Osteocyte (in vitro differentiated cells): ENCODE measurements around the gene PMS2. TPM values are rescaled to one million over a fixed set of nuclear protein-coding genes. Genes with fewer than 3 reads are reported as not detected.
A peak's percentile ranks its signal among the peaks of the same experiment; 100 is the strongest.
"Not testable (repeated sequence)": the region's sequence is repeated elsewhere in the genome, so short reads cannot be mapped to it uniquely, and the experiment has no call there.

Source experiments
- DNase-seq: peaks from one replicate; pipeline ENCODE4 v3.0.0; 2021; ENCODE audit warnings: mixed read lengths; ENCODE audit not compliant: unreplicated experiment; ENCODE audit errors: extremely low spot score
- H3K27ac Mint-ChIP-seq: one replicate; pipeline ENCODE4 v1.8.0; 2021; ENCODE audit warnings: mild to moderate bottlenecking, mixed read lengths; ENCODE audit not compliant: unreplicated experiment
- H3K27me3 Mint-ChIP-seq: one replicate; pipeline ENCODE4 v1.8.0; 2021; ENCODE audit warnings: mixed read lengths; ENCODE audit not compliant: unreplicated experiment
- H3K36me3 Mint-ChIP-seq: one replicate; pipeline ENCODE4 v1.8.0; 2021; ENCODE audit warnings: mixed read lengths; ENCODE audit not compliant: unreplicated experiment
- H3K4me1 Mint-ChIP-seq: one replicate; pipeline ENCODE4 v1.8.0; 2021; ENCODE audit warnings: mixed read lengths; ENCODE audit not compliant: unreplicated experiment
- H3K4me3 Mint-ChIP-seq: one replicate; pipeline ENCODE4 v1.8.0; 2021; ENCODE audit warnings: mild to moderate bottlenecking, moderate library complexity, mixed read lengths; ENCODE audit not compliant: unreplicated experiment
- H3K9me3 Mint-ChIP-seq: one replicate; pipeline ENCODE4 v1.8.0; 2021; ENCODE audit warnings: mixed read lengths; ENCODE audit not compliant: unreplicated experiment
- CTCF ChIP-seq: fragments of 200-600 bp; sonication (generic); IDR thresholded peaks from 2 replicates; pipeline ENCODE4 v1.5.0; 2021; ENCODE audit warnings: antibody characterized with exemption, mild to moderate bottlenecking, moderate library complexity
- total RNA-seq: library from RNA; stranded (reverse); gene quantifications from 2 replicates; pipeline ENCODE4 v1.2.1, GENCODE V29; 2021

PMS2 gene
- total RNA-seq, 1 donor from 2014 or later, result 21.4 TPM

DNA sequence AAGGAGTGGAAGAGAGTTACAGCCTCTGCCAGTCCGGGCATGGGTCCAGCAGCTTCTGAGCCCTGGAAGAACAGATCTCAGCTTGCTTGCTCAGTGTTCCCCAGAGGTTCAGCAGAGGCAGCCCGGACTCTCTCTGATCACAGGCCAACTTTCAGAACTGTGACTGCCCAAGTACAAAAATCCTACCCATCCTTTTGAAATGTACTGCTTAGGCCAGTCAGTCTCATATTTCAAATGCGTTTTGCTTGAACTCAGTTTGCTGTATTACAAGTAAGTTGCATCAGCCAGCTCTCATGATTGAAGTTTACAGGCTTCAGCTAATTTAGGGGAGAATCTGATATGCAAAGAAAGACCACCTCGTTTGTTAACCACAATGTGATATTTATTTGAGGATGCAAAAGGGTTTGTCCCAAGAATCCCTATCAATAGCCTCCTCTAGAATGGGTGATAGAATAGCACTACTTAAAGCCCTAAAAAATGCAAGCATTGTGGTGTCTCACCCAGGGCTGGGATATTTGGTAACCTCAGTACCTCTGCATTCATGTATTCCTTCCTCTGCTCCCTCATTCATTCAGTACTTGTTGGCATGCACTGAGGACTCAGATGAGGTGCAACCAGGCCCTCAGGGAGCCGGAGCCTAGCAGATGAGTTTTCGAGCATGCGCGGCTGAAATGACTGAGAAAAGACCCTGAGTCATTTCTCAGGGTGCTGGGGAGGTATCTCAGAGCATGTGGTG, 7.2 kb upstream of the PMS2 start:
- no peaks in the 10 kb centered on the region for H3K9me3 Mint-ChIP-seq
- H3K27me3 Mint-ChIP-seq, result no peaks in the 10 kb centered on the region
- TF ChIP-seq CTCF, result no peak
- H3K4me1 Mint-ChIP-seq, result peaks cover 34% of the 10 kb centered on the region
- peaks cover 40% of the 10 kb centered on the region for H3K36me3 Mint-ChIP-seq
- peak overlapping the region; percentile 99 for H3K27ac Mint-ChIP-seq
- DNase-seq, result peak; percentile 93
- H3K4me3 Mint-ChIP-seq, result no peak overlapping the region

GRCh38 chr7:6012355-6013104, 3.7 kb upstream of the PMS2 start:
- no peak for DNase-seq
- H3K27ac Mint-ChIP-seq, result peak overlapping the region; percentile 51
- no peak for TF ChIP-seq CTCF
- H3K4me3 Mint-ChIP-seq, result no peak overlapping the region
- H3K4me1 Mint-ChIP-seq, result peaks cover 53% of the 10 kb centered on the region
- no peaks in the 10 kb centered on the region for H3K9me3 Mint-ChIP-seq
- no peaks in the 10 kb centered on the region for H3K27me3 Mint-ChIP-seq
- H3K36me3 Mint-ChIP-seq, result peaks cover 26% of the 10 kb centered on the region

GRCh38 chr7:6011541-6011940, 2.7 kb upstream of the PMS2 start:
- H3K36me3 Mint-ChIP-seq, result peaks cover 19% of the 10 kb centered on the region
- no peaks in the 10 kb centered on the region for H3K27me3 Mint-ChIP-seq
- H3K9me3 Mint-ChIP-seq, result no peaks in the 10 kb centered on the region
- H3K4me1 Mint-ChIP-seq, result peaks cover 53% of the 10 kb centered on the region
- no peak overlapping the region for H3K27ac Mint-ChIP-seq
- DNase-seq, result no peak
- TF ChIP-seq CTCF, result no peak
- H3K4me3 Mint-ChIP-seq, result no peak overlapping the region

GRCh38 chr7:6010370-6010769, 1.5 kb upstream of the PMS2 start:
- peak overlapping the region; percentile 85 for H3K4me3 Mint-ChIP-seq

GRCh38 chr7:6007835-6008590, 836 bp downstream of the PMS2 start:
- Mint-ChIP-seq H3K36me3 (peaks cover 18% of the 10 kb centered on the region), H3K4me1 (peaks cover 31% of the 10 kb centered on the region), H3K4me3 (peak overlapping the region; percentile 85)
- DNase-seq, H3K27ac Mint-ChIP-seq, H3K27me3 Mint-ChIP-seq, H3K9me3 Mint-ChIP-seq: not testable (repeated sequence)

More at GRCh38 chr7:6010370-6010769, 1.5 kb upstream of the PMS2 start:
- peak overlapping the region; percentile 89 for H3K27ac Mint-ChIP-seq
- H3K36me3 Mint-ChIP-seq, result peaks cover 17% of the 10 kb centered on the region
- not testable (repeated sequence) for H3K9me3 Mint-ChIP-seq, DNase-seq, H3K27me3 Mint-ChIP-seq
- H3K4me1 Mint-ChIP-seq, result peaks cover 41% of the 10 kb centered on the region
